ENCODE results near the gene THADA. TPM values are rescaled to one million over a fixed set of nuclear protein-coding genes. Genes with fewer than 3 reads are reported as not detected.

THADA gene
- total RNA-seq, 1 experiment from 2014 or later, result 14.1 TPM

DNA sequence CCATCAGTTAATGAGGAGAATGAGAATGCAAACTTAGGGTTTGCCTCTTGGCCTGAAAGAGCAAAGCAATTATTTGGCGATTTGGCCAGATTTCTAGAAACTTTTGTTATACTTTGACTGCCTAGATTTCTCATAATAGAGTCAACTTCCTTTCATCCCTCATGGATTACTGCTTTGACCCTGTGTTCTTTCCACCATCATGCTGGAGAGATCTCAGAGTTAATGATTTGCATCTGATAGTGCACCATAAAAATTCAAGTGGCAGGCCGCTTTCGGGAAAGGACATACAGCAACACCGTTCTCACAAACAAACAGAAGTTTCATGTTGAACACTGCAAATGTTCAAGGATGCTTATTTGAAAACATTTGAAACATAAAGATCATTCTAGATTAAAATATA is 225.7 kb downstream of the THADA start:
- no peak overlapping the region for H3K27ac ChIP-seq
- H3K27me3 ChIP-seq (replicated peaks), result no peaks in the 10 kb centered on the region
- DNase-seq (ENCODE audit: low read depth in 1 of 2, low spot score in 2 of 2), result no peak
- peaks cover 16% of the 10 kb centered on the region for H3K4me1 ChIP-seq (replicated peaks)
- H3K36me3 ChIP-seq, result no peaks in the 10 kb centered on the region
- H3K9me3 ChIP-seq (replicated peaks), result no peaks in the 10 kb centered on the region
- no peak overlapping the region for H3K4me3 ChIP-seq

DNA sequence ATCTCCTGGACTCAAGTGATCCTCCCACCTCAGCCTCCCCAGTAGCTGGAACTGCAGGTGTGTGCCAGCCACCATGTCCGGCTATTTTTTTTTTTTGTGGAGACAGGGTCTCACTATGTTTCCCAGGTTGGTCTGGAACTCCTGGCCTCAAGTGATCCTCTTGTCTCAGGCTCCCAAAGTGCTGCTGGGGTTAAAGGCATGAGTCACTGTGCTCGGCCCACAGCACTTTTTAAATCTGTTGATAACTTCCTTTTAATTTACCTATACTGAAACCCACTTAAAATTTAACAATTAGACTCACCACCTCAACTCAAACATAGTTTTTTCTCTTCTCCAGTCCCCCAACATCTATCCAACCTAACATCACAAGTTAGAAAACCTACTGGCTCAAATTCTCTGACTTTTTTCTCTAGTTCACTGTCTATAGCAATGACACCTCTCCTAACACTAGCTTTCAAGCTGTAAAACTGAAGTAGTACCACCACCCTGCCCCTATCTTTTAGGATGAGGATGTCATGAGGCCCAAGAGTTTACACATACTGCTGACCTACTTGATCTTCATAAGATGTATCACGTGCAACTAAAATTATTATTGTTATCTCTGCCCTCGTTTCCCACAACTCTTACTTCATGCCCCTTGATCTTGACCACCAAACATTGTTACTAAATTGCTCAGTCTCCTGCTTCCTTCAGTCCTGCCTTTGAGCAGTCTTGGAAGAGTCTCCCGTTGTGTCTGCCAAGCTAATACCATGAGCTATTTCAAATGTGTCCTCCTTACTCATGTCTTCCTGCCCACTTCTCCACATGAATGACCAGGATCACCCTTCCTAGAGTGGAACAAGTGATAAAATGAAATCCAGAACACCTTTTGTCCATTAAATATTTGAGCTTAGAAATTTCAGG is 227.1 kb downstream of the THADA start:
- Histone ChIP-seq H3K4me1 (replicated peaks) (peaks cover 16% of the 10 kb centered on the region), H3K27ac (no peak overlapping the region), H3K27me3 (replicated peaks) (no peaks in the 10 kb centered on the region), H3K9me3 (replicated peaks) (no peaks in the 10 kb centered on the region), H3K36me3 (no peaks in the 10 kb centered on the region), H3K4me3 (no peak overlapping the region)
- no peak for DNase-seq (ENCODE audit: low read depth in 1 of 2, low spot score in 2 of 2)

DNA sequence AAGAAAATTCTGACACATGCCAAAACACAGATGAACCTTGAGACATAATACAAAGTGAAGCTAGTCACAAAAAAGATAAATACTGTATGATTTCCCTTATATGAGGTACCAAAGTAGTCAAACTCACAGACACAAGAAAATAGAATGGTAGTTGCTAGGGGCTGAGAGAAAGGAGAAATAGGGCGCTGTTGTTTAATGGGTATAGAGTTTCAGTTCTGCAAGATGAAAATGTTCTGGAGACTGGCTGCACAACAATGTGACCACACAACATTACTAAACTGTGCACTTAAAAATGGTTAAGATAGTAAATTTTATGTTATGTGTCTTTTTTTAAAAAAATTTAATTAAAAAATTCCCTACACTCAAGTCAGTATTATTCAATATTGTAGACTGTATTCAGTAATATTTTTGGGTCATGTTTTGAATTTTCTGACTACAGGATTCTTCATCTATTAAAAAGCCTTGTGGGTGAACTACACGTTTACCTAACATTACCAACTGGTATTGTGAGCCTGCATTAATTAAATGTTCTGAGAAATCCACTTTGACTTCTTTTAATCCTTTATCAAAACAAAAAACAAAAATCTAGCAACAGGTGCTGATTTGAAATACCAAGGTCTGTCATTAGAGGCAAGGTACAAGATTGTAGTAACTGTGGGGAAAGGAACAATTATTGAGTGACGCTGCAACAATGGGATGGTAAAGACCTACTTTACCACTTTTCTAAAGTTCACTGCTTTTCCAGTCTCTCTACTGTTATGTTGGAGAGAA is 228.6 kb downstream of the THADA start:
- Histone ChIP-seq H3K36me3 (no peaks in the 10 kb centered on the region), H3K4me3 (no peak overlapping the region), H3K27me3 (replicated peaks) (no peaks in the 10 kb centered on the region), H3K27ac (no peak overlapping the region), H3K9me3 (replicated peaks) (no peaks in the 10 kb centered on the region), H3K4me1 (replicated peaks) (peaks cover 15% of the 10 kb centered on the region)
- DNase-seq (ENCODE audit: low read depth in 1 of 2, low spot score in 2 of 2), result no peak

DNA sequence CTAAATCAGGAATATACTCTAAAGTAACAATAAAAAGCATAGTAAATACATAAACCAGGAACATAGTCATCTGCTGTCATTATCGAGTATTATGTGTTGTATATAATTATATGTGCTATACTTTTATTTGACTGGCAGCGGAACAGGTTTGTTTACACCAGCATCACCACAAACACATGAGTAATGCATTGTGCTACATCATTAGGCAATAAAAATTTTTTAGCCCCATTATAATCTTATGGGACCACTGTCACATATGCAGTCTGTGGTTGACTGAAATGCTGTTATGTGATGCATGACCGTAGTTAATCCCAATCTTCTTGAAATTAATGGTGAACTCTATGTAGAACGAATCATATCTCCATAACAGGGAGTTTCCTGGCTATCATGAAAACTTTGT is 232.7 kb downstream of the THADA start:
- no peak for DNase-seq (ENCODE audit: low read depth in 1 of 2, low spot score in 2 of 2)
- no peak overlapping the region for H3K27ac ChIP-seq
- H3K4me3 ChIP-seq, result no peak overlapping the region
- H3K36me3 ChIP-seq, result no peaks in the 10 kb centered on the region
- peaks cover 11% of the 10 kb centered on the region for H3K4me1 ChIP-seq (replicated peaks)
- H3K27me3 ChIP-seq (replicated peaks), result no peaks in the 10 kb centered on the region
- H3K9me3 ChIP-seq (replicated peaks), result no peaks in the 10 kb centered on the region

DNA sequence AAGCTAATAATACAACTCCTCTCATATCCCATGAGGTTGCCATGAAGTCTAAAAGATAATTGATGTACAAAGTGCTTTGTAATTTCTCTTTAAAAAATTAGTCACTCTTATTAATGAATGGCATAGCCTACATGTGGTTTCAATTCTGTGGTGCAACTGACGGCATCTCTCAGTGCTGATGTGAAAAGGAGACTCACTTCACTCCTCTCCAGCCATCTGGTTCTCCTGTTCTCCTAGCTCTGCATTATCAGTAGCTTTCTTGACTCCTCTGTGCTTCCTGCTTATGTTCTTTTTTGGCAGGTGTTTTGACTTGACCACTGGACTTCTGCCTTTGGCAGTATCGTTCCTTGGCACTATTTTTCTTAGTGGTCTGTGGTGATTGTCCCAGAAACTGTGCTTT is 234.6 kb downstream of the THADA start:
- no peaks in the 10 kb centered on the region for H3K9me3 ChIP-seq (replicated peaks)
- H3K27ac ChIP-seq, result no peak overlapping the region
- DNase-seq (ENCODE audit: low read depth in 1 of 2, low spot score in 2 of 2), result no peak
- no peaks in the 10 kb centered on the region for H3K27me3 ChIP-seq (replicated peaks)
- no peaks in the 10 kb centered on the region for H3K36me3 ChIP-seq
- peaks cover 11% of the 10 kb centered on the region for H3K4me1 ChIP-seq (replicated peaks)
- H3K4me3 ChIP-seq, result no peak overlapping the region

DNA sequence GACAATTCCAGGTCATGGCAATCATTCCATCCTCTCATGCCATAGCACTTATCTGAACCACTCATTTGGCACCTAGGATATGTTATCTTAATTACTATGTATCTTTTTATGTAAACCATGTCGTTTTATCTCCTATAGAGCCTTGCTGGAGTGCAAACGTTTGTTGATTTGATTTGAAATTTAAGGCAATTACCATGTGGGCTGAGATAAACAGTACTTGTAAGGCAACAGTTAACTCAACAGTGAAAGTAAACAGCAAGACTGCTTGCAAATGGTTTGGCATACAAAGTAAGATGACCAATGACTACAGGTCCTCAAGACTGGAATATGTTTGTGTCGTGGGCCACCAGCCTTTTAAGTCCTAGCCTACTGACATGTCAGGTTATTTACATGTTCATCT is 235.7 kb downstream of the THADA start:
- Histone ChIP-seq H3K4me3 (no peak overlapping the region), H3K36me3 (no peaks in the 10 kb centered on the region), H3K27me3 (replicated peaks) (no peaks in the 10 kb centered on the region), H3K4me1 (replicated peaks) (peaks cover 11% of the 10 kb centered on the region), H3K27ac (no peak overlapping the region), H3K9me3 (replicated peaks) (no peaks in the 10 kb centered on the region)
- DNase-seq (ENCODE audit: low read depth in 1 of 2, low spot score in 2 of 2), result no peak

DNA sequence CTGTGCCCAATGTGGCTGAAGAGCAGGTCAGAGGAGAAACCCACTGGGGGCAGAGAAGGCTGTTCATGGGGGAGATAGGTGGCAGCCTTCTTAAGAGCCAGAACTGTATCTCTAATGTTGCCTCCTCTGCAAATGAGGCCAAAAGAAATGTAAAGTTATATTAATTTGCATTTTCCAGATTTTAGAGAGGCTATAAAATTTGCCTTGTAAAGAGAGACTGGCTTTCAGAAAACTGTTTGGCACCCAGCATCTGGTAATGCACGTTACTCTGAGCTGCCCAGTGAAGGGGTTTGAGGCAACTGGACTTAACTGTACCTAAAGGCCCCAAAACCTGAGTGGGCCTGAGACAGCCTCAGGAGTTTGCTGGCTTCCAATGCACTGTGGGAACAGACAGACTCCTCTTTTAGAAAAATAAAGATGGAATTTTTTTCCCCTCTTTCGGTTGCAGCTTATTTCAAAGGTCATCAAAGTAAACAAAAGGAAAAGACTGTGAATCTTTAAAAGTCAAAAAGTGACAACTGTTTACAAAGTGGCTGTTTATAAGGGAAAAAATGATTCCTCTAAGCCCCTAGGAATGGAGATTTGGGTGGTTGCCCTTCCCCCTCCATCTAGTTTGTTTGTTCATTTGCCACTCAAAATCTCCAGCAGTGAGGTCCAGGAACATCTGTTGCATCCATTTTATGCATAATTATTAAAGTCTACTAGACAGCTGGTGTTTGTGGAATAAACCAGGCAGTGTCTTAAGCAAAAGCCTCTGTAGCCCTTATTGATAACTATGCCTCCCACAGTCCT is 237.2 kb downstream of the THADA start:
- Histone ChIP-seq H3K27ac (no peak overlapping the region), H3K36me3 (no peaks in the 10 kb centered on the region), H3K9me3 (replicated peaks) (no peaks in the 10 kb centered on the region), H3K27me3 (replicated peaks) (no peaks in the 10 kb centered on the region), H3K4me3 (no peak overlapping the region), H3K4me1 (replicated peaks) (peaks cover 11% of the 10 kb centered on the region)
- DNase-seq (ENCODE audit: low read depth in 1 of 2, low spot score in 2 of 2), result no peak

DNA sequence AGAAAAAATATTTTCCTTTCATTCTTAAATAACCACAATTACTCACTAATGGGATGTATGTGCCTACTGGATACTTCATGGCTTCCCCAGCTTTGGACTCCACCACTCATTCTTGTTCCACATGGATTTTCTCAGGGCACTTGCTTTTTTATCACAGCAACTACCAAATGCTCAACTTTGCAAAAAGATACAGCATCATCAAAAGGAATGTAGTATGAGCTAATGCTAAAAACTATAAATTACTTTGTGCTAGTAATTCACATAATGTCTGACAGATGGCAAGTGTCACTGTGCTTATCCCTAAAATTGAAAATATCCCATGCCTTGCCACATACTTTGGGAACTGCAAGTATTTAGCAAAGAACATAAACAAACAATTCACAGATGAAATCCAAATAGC is 239.1 kb downstream of the THADA start:
- DNase-seq (ENCODE audit: low read depth in 1 of 2, low spot score in 2 of 2), result no peak
- Histone ChIP-seq H3K9me3 (replicated peaks) (no peaks in the 10 kb centered on the region), H3K4me3 (no peak overlapping the region), H3K27me3 (replicated peaks) (no peaks in the 10 kb centered on the region), H3K27ac (no peak overlapping the region), H3K36me3 (no peaks in the 10 kb centered on the region), H3K4me1 (replicated peaks) (peaks cover 11% of the 10 kb centered on the region)

DNA sequence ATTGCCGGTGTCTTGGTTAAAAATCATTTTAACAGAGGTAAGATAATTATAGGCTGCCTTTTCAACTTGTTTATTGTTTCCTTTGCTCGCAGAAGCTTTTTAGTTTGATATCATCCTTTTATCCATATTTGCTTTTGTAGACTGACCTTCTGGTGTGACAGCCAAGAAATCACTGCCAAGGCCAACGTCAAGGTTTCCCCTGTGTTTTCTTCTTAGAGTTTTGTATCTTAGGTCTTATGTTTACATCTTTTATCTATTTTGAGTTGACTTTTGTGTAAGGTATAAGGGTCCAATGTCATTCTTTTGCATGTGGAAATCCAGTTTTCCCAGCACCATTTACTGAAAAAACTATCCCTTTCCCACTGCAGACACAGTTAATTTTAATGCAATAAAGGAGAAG is 240.4 kb downstream of the THADA start:
- Histone ChIP-seq H3K27ac (no peak overlapping the region), H3K27me3 (replicated peaks) (no peaks in the 10 kb centered on the region), H3K36me3 (no peaks in the 10 kb centered on the region), H3K9me3 (replicated peaks) (no peaks in the 10 kb centered on the region), H3K4me3 (no peak overlapping the region), H3K4me1 (replicated peaks) (peaks cover 16% of the 10 kb centered on the region)
- no peak for DNase-seq (ENCODE audit: low read depth in 1 of 2, low spot score in 2 of 2)

DNA sequence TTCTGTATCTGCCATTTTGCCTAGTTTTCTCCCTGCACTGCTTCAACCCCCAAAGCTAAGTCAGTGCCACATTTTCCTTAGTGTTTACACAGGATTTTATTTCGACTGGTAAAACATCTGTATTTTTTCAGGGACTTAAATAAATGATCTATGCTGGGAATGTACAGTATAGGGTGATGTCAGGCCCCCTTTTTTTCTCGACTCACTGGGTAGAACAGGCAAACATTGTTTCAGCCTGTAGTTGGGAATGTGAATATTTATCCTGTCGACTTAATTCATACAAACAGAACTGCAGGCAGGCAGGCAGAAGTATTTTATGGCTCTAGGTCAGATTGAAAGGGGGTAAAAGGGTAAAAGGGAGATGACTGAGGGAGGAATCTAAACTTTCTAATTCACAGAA is 245.9 kb downstream of the THADA start:
- DNase-seq (ENCODE audit: low read depth in 1 of 2, low spot score in 2 of 2), result peak in 1 of 2 experiments; percentile 41
- Histone ChIP-seq H3K36me3 (no peaks in the 10 kb centered on the region), H3K27ac (no peak overlapping the region), H3K4me3 (no peak overlapping the region), H3K27me3 (replicated peaks) (no peaks in the 10 kb centered on the region), H3K9me3 (replicated peaks) (no peaks in the 10 kb centered on the region), H3K4me1 (replicated peaks) (peaks cover 29% of the 10 kb centered on the region)

DNA sequence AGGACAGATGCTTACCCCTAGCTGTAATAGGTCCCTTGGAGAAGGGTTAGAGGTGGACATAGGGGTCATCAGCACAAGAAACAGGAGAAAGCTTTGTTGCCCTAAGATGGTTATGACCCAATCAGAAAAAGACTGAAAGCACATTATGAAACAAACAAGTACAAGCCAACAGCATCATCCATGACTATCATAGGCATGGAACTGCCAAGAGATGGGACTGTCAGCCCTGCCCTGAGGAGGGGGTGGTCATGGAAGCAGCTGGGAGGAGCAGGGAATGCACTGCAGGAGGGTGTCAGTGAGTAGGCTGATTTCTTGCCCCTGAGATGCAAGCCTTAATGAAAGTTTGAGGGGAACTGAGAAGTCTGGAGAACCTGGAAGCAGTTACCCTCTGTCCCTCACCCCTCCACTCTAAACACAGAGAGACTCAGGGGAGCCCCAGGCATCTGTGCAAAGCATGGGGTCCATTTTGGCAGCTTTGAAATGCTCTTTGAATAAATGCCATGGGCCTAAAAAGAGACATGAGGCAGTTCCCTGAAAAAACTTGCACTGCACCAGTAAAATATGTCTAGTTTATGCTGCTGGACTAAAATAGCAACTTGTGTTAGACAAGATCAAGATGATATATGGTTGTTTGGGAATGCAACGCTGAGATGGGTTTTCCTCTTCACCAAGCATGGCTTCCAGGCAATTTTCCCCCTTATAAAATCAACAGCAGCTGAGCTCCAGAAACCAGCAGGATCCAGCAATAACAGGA is 246.8 kb downstream of the THADA start:
- no peaks in the 10 kb centered on the region for H3K9me3 ChIP-seq (replicated peaks)
- H3K36me3 ChIP-seq, result no peaks in the 10 kb centered on the region
- no peaks in the 10 kb centered on the region for H3K27me3 ChIP-seq (replicated peaks)
- no peak overlapping the region for H3K27ac ChIP-seq
- no peak overlapping the region for H3K4me3 ChIP-seq
- no peak for DNase-seq (ENCODE audit: low read depth in 1 of 2, low spot score in 2 of 2)
- peaks cover 37% of the 10 kb centered on the region for H3K4me1 ChIP-seq (replicated peaks)

DNA sequence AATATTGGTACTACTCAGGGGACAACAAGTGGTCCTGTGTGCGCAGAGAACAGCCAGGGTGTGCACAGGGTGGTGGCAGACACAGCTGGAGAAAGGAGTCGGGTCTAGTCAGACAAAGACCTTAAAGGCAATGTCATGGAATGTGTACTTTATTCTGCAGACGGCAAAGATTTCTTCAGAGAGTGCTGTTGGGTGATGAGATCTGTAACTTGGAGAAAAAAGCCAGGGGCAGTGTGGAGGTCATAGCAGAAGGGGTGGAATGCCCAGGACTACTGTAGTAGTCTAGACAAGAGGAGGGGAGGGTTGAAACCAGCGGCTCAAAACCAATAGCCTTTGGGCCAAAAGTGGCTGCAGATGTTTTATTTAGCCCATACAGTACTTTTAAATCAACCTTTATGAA is 248.1 kb downstream of the THADA start:
- Histone ChIP-seq H3K27ac (no peak overlapping the region), H3K36me3 (no peaks in the 10 kb centered on the region), H3K4me3 (no peak overlapping the region), H3K4me1 (replicated peaks) (peaks cover 50% of the 10 kb centered on the region), H3K27me3 (replicated peaks) (no peaks in the 10 kb centered on the region), H3K9me3 (replicated peaks) (no peaks in the 10 kb centered on the region)
- DNase-seq (ENCODE audit: low read depth in 1 of 2, low spot score in 2 of 2), result no peak

All from SJSA1 (cell line).